LNCaP clone FGC (cell line): ENCODE data around the gene INF2.

ENCODE experiments used
- DNase-seq: peaks from one replicate; pipeline ENCODE4 v3.0.0-alpha.2; 2011; ENCODE audit warnings: low read depth
- H3K4me3 ChIP-seq: 2 replicates; pipeline ENCODE4 v1.5.1; 2011; ENCODE audit warnings: mild to moderate bottlenecking, low read depth, low read length, control low read depth
- TF ChIP-seq, protein P1 (sequence below): IDR thresholded peaks from 2 replicates; pipeline ENCODE4 v1.5.1; 2012; ENCODE audit warnings: mild to moderate bottlenecking; ENCODE audit not compliant: control insufficient read depth, insufficient read depth; ENCODE audit errors: extremely low read depth

The INF2 gene

DNA sequence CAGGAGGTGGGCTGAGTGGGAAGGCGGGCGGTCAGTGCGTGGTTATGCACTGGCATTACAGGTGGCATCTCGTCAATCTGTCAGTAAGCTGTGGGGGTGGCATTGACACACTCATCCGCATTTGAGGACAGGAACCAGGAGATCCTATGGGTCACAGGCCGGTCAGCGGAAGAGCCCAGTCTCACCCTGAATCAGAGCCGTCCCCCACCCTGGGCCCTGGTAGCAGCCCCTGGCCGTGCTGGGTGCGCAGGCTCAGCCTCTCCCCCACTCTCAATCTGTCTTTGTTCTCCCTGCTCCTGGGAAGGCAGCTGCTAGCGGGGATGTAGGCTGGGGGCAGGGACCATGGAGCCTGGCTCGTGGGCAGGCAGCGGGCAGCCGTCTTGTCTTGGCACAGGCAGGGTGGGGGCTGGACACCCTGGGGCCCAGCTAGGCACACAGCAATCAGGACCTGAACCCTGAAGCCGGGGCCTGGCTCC lies 5.1 kb downstream of the INF2 start:
- TF ChIP-seq, protein P1, sequence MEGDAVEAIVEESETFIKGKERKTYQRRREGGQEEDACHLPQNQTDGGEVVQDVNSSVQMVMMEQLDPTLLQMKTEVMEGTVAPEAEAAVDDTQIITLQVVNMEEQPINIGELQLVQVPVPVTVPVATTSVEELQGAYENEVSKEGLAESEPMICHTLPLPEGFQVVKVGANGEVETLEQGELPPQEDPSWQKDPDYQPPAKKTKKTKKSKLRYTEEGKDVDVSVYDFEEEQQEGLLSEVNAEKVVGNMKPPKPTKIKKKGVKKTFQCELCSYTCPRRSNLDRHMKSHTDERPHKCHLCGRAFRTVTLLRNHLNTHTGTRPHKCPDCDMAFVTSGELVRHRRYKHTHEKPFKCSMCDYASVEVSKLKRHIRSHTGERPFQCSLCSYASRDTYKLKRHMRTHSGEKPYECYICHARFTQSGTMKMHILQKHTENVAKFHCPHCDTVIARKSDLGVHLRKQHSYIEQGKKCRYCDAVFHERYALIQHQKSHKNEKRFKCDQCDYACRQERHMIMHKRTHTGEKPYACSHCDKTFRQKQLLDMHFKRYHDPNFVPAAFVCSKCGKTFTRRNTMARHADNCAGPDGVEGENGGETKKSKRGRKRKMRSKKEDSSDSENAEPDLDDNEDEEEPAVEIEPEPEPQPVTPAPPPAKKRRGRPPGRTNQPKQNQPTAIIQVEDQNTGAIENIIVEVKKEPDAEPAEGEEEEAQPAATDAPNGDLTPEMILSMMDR, result no peak
- no peak overlapping the region for H3K4me3 ChIP-seq
- DNase-seq, result no peak

DNA sequence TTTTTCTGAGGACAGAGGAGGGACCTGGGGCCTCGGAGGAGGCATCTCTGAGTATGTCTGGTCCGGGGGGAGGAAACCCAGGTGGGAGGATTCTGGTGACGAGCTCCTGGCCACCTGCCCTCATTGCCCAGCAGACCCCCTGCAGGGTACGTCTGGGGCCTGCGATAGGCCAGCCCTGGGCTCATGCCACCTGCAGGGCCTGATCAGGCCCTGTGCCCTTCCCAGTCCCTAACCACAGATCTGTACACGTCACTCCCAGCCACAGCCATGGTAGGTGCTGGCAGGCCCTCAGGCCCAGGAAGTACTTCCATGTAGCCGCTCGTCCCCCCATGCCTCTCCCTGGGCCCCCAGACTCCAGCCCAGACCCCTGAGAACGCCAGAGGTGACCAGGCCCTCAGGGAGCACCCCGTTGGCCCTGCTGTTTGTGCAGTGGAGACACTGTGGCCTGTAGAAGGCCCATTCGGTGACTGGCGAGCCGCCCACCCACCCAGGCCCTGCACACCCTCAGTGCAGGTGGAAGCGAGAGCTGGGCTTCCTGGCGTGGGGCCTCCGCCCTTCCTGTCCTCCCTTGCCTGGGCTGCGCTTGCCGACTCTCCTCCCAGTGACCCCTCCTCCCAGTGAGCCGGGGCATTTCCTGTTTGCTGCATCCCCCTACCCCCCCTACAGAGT lies 5.7 kb downstream of the INF2 start:
- DNase-seq, result no peak
- no peak overlapping the region for H3K4me3 ChIP-seq
- TF ChIP-seq, protein P1, result no peak

DNA sequence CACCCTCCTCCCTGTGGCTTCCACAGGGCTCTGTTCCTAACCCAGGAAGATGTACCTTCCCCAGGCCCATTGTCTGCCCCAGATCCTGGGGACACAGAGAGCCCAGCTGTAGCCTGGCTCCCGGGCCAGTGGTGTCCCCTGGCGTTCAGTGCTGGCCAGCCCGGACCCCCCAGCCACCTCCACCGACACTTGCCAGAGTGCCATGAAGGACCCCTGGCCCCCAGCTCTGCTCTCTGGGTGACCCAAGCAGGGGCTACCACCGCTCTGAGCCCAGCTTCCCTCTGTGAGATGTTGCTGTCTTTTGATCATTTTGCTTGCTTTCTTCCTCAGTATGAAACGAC lies 6.2 kb downstream of the INF2 start:
- TF ChIP-seq, protein P1, result no peak
- no peak for DNase-seq
- no peak overlapping the region for H3K4me3 ChIP-seq

DNA sequence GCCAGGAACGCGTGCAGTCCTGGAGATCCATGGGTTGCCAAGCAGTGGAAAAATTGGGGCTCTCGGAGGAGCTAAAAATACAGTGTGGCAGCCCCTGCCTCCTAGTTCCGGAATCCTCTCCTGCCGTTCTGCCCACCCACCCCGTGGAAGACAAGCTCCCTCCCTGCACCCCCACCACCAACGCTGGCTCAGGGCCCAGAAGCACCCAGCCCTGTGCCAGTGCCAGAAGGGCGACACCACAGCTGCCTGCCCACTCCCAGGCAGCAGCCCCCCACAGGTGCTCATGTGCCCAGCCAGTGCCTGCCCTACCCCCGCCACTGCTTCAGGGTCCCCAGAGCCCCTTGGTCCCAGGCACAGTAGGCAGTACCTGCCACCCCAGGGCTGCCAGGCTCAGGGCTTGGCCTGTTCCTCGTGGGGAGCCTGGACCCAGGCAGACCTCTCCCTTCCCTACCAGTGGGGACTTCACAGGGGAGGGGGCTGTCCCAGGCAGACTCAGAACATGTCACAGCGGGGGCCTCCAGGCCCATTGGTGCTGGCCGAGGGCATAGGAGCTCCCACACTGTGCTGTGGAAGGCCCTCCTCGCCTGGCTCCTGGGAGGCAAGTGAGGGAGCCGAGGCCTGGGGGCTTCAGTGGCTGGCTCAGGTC lies 7.4 kb downstream of the INF2 start:
- DNase-seq, result no peak
- no peak overlapping the region for H3K4me3 ChIP-seq
- TF ChIP-seq, protein P1, result no peak

DNA sequence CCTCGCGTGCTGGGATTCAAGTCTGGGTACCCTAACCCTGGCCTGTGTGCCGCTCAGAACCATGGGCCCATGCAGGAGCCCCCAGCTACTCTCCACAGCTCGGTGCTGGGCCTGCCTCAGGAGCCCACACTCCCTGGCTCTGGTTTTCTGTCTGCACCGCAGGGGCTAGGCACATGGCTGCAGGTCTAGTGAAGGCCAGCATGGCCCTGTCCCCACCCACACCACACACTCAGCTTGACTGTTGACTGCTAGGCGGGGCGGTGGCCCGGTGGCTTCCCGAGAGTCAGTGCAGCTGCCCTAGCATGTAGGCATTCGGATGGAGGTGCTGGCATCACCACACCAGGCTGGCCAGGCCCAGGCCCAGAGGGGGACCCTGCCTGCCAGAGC lies 7.9 kb downstream of the INF2 start:
- TF ChIP-seq, protein P1, result no peak
- no peak for DNase-seq

DNA sequence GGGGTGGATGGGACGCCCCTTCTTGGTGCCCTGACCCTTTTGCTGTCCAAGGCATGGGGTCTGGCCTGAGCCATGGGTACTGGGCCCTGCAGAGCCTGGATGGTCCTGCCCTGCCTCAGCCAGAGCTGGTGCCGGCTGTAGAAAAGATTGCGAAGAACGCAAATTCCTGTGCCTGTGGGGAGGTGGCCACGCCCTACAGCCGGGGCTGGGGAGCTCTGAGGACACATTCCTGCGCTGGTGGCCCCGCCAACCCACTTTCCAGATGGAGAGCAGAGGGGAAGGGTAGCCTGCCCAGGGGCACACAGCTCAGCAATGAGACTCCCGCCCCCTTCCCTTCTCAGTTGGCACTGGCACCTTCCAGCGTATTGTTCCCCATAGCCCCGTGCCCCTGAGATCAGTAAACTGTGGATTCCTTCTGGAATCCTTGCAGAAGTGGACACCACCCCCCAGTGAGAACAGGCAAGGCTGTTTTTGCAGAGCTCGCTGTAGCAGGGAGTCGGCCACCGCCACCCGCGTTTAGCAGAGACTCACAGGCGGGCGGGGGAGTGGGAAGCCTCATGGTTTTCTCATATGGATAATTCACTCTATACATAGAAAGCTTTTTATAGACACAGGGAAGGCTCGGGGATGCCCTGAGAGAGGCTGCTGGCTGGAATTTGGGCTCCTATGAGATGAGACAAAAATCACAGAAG lies 8.6 kb downstream of the INF2 start:
- DNase-seq, result no peak

More for the DNA sequence above, 7.9 kb downstream of the INF2 start:
- H3K4me3 ChIP-seq, result no peak overlapping the region

More for the DNA sequence above, 8.6 kb downstream of the INF2 start:
- TF ChIP-seq, protein P1, result no peak
- no peak overlapping the region for H3K4me3 ChIP-seq
